ENCODE measurements around the gene CYB5B.

The CYB5B gene

DNA sequence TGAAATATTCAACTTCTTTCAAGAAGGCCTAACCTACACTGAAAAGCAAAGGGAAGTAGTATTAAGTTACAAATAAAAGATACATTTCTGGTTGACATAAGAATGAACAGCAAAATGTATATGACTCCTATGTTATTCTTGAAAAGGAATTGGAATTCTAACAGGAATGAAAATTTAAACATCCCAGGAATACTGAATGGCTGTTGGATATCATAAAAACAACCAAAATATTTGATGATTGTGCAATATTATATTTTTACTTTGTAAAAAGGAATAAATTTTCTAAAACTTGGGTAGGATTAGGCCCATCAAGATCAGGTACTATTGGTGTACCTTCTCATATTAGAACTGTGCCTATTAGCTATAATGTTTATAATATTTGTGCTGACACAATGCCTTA is 50.0 kb downstream of the CYB5B start:
- H3K27me3 Mint-ChIP-seq: no peaks in the 10 kb centered on the region
- no peak overlapping the region for H3K4me3 Mint-ChIP-seq
- DNase-seq: no peak
- CTCF ChIA-PET: no interaction called here
- H3K4me1 Mint-ChIP-seq: peaks cover 12% of the 10 kb centered on the region
- H3K27ac Mint-ChIP-seq: no peak overlapping the region
- no peaks in the 10 kb centered on the region for H3K9me3 Mint-ChIP-seq
- no peaks in the 10 kb centered on the region for H3K36me3 Mint-ChIP-seq

DNA sequence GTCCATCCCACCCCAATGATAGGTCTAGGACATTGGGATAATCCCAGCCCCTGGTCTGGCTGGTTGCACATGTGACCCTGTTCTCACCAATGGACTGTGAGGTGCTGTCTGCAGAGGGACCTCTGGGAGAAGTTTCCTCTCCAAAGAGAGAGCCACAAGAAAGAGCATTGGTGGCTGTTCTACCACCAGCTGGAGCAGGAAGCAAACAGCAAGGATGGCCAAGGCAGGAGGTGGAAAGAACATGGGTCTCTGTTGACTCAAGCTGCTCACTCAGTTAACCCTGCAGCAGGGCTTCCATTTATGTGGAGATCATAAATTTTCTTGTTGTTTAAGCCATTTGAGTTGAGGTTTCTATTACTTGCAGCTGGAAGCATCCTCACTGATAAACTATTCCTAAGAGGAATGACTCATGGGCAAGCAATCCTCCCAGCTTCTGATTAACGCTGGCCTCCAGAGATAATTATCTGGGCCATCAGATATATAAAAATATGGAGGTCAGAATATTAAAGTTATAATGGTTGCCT is 52.6 kb downstream of the CYB5B start:
- no peak for DNase-seq
- H3K27ac Mint-ChIP-seq: no peak overlapping the region
- H3K9me3 Mint-ChIP-seq: no peaks in the 10 kb centered on the region
- no peaks in the 10 kb centered on the region for H3K4me1 Mint-ChIP-seq
- H3K27me3 Mint-ChIP-seq: no peaks in the 10 kb centered on the region
- CTCF ChIA-PET: interaction anchor here (1.1 kb wide), 1 partner anchor 778 kb away, joined by 3 read pairs; no protein-coding TSS in a partner anchor
- no peak overlapping the region for H3K4me3 Mint-ChIP-seq
- no peaks in the 10 kb centered on the region for H3K36me3 Mint-ChIP-seq

DNA sequence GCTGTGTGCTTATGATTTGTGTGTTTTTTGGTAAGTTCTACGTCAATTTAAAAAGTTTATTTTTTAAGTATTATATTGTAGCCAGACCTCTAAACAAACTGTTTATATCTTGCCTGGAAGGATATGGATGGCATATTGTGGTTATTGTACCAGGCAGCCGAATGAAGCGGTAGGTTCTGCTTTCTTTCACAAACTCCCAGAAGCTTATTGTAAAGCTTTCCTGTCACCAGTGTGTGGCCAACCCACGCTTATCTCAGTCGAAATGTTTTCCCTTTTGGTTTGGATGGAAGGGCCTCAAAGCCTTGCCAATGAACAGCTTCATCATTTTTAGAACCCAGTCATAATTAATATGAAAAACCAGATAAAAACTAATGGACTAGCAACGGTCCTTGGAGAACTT is 53.1 kb downstream of the CYB5B start:
- no peaks in the 10 kb centered on the region for H3K9me3 Mint-ChIP-seq
- H3K27me3 Mint-ChIP-seq: no peaks in the 10 kb centered on the region
- H3K4me1 Mint-ChIP-seq: no peaks in the 10 kb centered on the region
- CTCF ChIA-PET: no interaction called here
- no peak for DNase-seq
- no peak overlapping the region for H3K4me3 Mint-ChIP-seq
- no peak overlapping the region for H3K27ac Mint-ChIP-seq
- H3K36me3 Mint-ChIP-seq: no peaks in the 10 kb centered on the region

DNA sequence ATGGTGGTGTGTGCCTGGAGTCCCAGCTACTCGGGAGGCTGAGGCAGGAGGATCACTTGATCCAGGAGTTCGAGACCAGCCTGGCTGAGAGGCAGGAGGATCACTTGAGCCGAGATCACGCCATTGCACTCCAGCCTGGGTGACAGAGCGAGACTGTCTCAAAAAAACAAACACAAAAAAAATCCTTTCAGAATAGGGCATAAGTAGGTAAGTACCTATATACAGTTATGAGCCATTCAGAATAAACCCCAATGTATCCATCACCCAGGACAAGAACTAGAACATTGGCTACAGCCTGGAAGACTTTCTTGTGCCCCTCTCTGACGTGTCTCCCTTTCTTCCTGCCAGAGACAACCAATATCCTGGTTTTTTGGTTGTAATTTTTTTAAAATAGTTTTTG is 54.3 kb downstream of the CYB5B start:
- Mint-ChIP-seq H3K27ac (no peak overlapping the region), H3K4me1 (no peaks in the 10 kb centered on the region), H3K36me3 (no peaks in the 10 kb centered on the region), H3K27me3 (no peaks in the 10 kb centered on the region), H3K4me3 (no peak overlapping the region), H3K9me3 (no peaks in the 10 kb centered on the region)
- no peak for DNase-seq
- CTCF ChIA-PET: interaction anchor here (1.5 kb wide), 1 partner anchor 17 kb away, joined by 3 read pairs; no protein-coding TSS in a partner anchor

DNA sequence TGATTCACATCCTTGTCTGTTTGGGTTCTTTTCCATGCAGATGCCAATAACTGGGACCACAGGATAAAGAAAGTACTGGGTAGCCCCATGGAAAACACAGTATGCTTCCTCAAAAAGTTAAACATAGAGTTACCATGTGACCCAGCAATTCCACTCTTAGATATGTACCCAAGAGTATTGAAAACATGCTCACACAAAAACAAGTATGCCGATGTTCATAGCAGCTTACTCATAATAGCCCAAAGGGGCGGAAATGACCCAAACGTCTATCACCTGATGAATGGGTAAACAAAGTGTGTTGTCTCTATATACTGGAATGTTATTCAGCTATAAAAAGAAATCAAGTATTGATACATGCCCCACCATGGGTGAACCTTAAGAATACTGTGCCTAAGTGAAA is 55.4 kb downstream of the CYB5B start:
- CTCF ChIA-PET: interaction anchor here (1.5 kb wide), 1 partner anchor 16 kb away, joined by 3 read pairs; no protein-coding TSS in a partner anchor
- no peaks in the 10 kb centered on the region for H3K36me3 Mint-ChIP-seq
- no peak overlapping the region for H3K4me3 Mint-ChIP-seq
- no peaks in the 10 kb centered on the region for H3K9me3 Mint-ChIP-seq
- H3K27ac Mint-ChIP-seq: no peak overlapping the region
- DNase-seq: no peak
- peaks cover 4% of the 10 kb centered on the region for H3K27me3 Mint-ChIP-seq
- no peaks in the 10 kb centered on the region for H3K4me1 Mint-ChIP-seq

- H3K27me3 Mint-ChIP-seq: peaks cover 12% of the 10 kb centered on the region
- H3K9me3 Mint-ChIP-seq: no peaks in the 10 kb centered on the region
- no peaks in the 10 kb centered on the region for H3K36me3 Mint-ChIP-seq
- DNase-seq: no peak
- no peak overlapping the region for H3K27ac Mint-ChIP-seq
- H3K4me3 Mint-ChIP-seq: no peak overlapping the region
- CTCF ChIA-PET: no interaction called here
- H3K4me1 Mint-ChIP-seq: no peaks in the 10 kb centered on the region
Observed at GRCh38 chr16:69481901-69482341, 57.5 kb downstream of the CYB5B start.

DNA sequence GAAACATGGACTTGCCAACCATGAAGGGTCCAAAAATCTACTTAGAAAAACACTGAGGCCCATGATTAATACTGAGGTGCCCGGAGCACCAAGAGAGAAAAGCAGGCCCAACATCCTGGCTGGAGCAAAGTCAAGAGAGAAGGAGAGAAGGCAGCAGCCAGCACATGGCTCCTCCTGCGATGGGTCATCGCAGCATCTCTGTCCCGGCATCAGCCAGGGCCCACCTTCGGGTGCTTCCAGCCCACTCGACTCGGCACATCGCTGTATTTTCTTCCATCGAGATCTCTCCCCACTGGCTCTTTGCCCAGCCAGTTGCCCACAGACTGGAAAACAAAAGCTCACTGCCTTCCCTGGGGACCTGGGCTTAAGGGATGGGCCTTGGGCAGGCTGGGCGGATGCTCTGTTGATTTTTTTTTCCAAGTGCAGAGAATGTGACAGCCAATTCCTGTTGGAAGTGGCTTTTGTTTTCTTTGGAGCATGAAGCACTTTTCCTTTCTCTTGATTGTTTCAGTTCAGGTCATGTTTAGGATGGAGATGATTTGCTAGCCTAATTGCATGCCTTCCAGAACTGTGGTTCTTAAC is 58.1 kb downstream of the CYB5B start:
- Mint-ChIP-seq H3K4me3 (no peak overlapping the region), H3K9me3 (no peaks in the 10 kb centered on the region), H3K27me3 (peaks cover 12% of the 10 kb centered on the region), H3K27ac (no peak overlapping the region), H3K36me3 (no peaks in the 10 kb centered on the region), H3K4me1 (no peaks in the 10 kb centered on the region)
- CTCF ChIA-PET: no interaction called here
- DNase-seq: no peak

DNA sequence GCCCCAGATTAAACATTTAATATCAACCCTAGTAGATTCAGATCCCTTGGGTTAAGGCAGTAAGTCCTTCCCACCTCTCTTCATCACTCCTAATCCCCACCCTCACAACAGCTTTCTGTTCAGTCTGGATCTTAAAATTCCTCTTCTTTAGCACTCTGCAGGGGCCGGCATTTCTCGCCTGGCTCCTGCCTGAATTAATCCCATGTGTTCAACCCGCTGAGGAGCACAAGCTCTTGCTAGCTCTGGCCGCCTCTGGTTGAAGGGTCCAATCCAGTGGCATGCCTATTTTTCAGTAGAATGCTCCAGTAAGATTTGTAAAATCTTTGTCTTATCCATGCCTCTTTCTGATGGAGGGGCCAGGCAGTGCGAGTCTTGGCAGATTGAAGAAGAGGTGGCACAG is 59.2 kb downstream of the CYB5B start:
- no peaks in the 10 kb centered on the region for H3K36me3 Mint-ChIP-seq
- no peak overlapping the region for H3K27ac Mint-ChIP-seq
- no peaks in the 10 kb centered on the region for H3K9me3 Mint-ChIP-seq
- peaks cover 12% of the 10 kb centered on the region for H3K27me3 Mint-ChIP-seq
- DNase-seq: no peak
- CTCF ChIA-PET: no interaction called here
- no peaks in the 10 kb centered on the region for H3K4me1 Mint-ChIP-seq
- no peak overlapping the region for H3K4me3 Mint-ChIP-seq

DNA sequence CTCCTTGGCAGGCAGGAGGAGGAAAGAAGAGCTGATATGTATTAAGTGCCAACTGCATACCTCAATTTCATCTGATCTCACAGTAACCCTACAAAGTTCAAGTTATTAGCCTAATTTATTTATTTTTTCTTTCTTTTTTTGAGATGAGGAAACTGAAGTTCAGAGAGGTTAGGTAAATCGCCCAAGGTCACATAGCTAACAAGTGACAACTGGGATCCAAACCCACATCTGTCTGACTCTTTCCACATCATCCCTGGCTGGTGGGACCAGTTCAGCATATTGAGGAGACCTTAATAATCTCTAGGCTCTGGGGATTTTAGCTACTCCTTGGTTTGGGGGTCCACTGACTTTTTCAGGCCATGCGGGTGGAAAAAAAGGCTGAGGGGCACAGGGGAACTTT is 60.9 kb downstream of the CYB5B start:
- no peaks in the 10 kb centered on the region for H3K4me1 Mint-ChIP-seq
- H3K27me3 Mint-ChIP-seq: peaks cover 12% of the 10 kb centered on the region
- no peak overlapping the region for H3K27ac Mint-ChIP-seq
- CTCF ChIA-PET: no interaction called here
- DNase-seq: no peak
- no peaks in the 10 kb centered on the region for H3K9me3 Mint-ChIP-seq
- H3K4me3 Mint-ChIP-seq: no peak overlapping the region
- no peaks in the 10 kb centered on the region for H3K36me3 Mint-ChIP-seq

- Mint-ChIP-seq H3K9me3 (no peaks in the 10 kb centered on the region), H3K27ac (no peak overlapping the region), H3K4me1 (no peaks in the 10 kb centered on the region), H3K36me3 (no peaks in the 10 kb centered on the region), H3K4me3 (no peak overlapping the region), H3K27me3 (peaks cover 12% of the 10 kb centered on the region)
- CTCF ChIA-PET: no interaction called here
- DNase-seq: no peak
Observed at GRCh38 chr16:69485816-69486215, 61.4 kb downstream of the CYB5B start.

- no peak for DNase-seq
- Mint-ChIP-seq H3K4me1 (no peaks in the 10 kb centered on the region), H3K4me3 (no peak overlapping the region), H3K27ac (peak overlapping the region; percentile 25), H3K36me3 (no peaks in the 10 kb centered on the region), H3K27me3 (peaks cover 12% of the 10 kb centered on the region), H3K9me3 (no peaks in the 10 kb centered on the region)
- CTCF ChIA-PET: no interaction called here
Observed at GRCh38 chr16:69486272-69486671, 61.9 kb downstream of the CYB5B start.

GRCh38 chr16:69486724-69487123 is 62.3 kb downstream of the CYB5B start:
- H3K27ac Mint-ChIP-seq: no peak overlapping the region
- H3K4me3 Mint-ChIP-seq: no peak overlapping the region
- H3K36me3 Mint-ChIP-seq: no peaks in the 10 kb centered on the region
- CTCF ChIA-PET: no interaction called here
- peaks cover 12% of the 10 kb centered on the region for H3K27me3 Mint-ChIP-seq
- H3K9me3 Mint-ChIP-seq: no peaks in the 10 kb centered on the region
- no peaks in the 10 kb centered on the region for H3K4me1 Mint-ChIP-seq
- no peak for DNase-seq

- H3K27me3 Mint-ChIP-seq: peaks cover 8% of the 10 kb centered on the region
- H3K36me3 Mint-ChIP-seq: no peaks in the 10 kb centered on the region
- H3K9me3 Mint-ChIP-seq: no peaks in the 10 kb centered on the region
- CTCF ChIA-PET: interaction anchor here (1.6 kb wide), 1 partner anchor 94 kb away, joined by 3 read pairs; no protein-coding TSS in a partner anchor
- H3K4me3 Mint-ChIP-seq: no peak overlapping the region
- no peak overlapping the region for H3K27ac Mint-ChIP-seq
- DNase-seq: no peak
- H3K4me1 Mint-ChIP-seq: no peaks in the 10 kb centered on the region
Observed at GRCh38 chr16:69490707-69491324, 66.4 kb downstream of the CYB5B start.

GRCh38 chr16:69494991-69495392 is 70.6 kb downstream of the CYB5B start:
- H3K4me1 Mint-ChIP-seq: no peaks in the 10 kb centered on the region
- CTCF ChIA-PET: interaction anchor here (0.7 to 1.5 kb wide), 4 partner anchors 12 to 259 kb away, joined by 3 to 4 read pairs (median 3); partner anchors contain the start of gene NOB1
- peak; percentile 52 for DNase-seq
- H3K9me3 Mint-ChIP-seq: no peaks in the 10 kb centered on the region
- no peaks in the 10 kb centered on the region for H3K36me3 Mint-ChIP-seq
- H3K27me3 Mint-ChIP-seq: peaks cover 4% of the 10 kb centered on the region
- H3K27ac Mint-ChIP-seq: no peak overlapping the region
- H3K4me3 Mint-ChIP-seq: no peak overlapping the region

DNA sequence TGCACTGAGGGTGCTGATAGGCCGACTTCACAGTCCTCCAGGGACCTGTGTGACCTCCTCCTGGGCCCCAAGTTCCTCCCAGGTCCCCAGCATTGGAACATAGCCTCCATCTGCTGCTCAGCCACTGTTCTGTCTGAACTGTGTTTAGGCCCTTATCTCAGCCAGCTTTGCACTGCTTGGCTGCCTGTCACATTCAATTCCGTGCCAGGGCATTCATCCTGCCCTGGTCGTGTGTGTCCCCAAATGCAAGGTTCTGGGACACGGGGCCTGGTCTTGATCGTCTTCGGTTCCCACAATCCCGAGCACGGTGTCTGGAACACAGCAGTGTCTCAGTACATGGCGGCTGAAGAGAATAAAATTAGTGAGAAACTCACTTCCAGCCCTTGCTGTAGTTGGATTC is 71.4 kb downstream of the CYB5B start:
- Mint-ChIP-seq H3K27me3 (peaks cover 4% of the 10 kb centered on the region), H3K4me1 (no peaks in the 10 kb centered on the region), H3K27ac (no peak overlapping the region), H3K4me3 (no peak overlapping the region), H3K9me3 (no peaks in the 10 kb centered on the region), H3K36me3 (no peaks in the 10 kb centered on the region)
- no peak for DNase-seq
- CTCF ChIA-PET: interaction anchor here (1.4 to 1.5 kb wide), 2 partner anchors 11 to 16 kb away, joined by 3 to 4 read pairs; no protein-coding TSS in a partner anchor
